ENCODE measurements around the gene ENPEP.

ENPEP gene

DNA sequence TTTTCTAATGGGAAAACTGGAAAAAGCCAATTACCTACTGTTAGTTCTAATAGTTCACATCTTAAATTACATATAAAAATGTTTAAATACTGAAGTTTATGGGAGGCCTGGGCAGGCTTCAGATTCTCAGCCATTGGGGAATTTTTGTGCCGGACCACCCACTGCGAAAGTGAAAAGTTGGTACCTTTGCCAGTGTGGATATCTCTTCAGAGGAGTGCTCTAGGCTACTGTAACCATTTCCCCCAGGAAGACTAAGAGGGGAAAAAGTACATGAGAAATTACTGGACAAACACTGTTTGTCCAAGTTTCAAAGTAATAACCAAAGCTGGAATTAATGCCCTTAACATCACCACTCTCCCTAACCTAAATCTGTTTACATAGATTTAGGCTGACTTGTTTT is 126.1 kb downstream of the ENPEP start:
- no peak for DNase-seq (ENCODE audit: low spot score)

DNA sequence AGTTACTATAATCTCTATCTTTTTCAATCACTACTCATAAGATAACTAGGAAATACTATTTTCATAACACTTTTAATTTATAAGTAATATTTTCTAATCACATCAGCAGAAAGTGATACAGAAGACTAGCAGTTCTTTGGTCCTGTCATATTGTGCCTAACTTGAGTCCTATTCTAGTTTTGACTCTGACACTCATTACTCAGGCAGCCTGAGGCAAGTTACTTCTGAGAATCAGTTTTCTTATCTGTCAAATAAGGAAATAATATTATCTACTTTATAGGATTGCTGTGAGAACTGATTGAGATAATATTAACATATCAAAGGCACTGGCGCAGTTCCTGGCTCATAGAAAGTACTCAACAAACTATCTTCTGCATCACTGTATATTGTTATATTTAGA is 129.1 kb downstream of the ENPEP start:
- DNase-seq (ENCODE audit: low spot score) = no peak

DNA sequence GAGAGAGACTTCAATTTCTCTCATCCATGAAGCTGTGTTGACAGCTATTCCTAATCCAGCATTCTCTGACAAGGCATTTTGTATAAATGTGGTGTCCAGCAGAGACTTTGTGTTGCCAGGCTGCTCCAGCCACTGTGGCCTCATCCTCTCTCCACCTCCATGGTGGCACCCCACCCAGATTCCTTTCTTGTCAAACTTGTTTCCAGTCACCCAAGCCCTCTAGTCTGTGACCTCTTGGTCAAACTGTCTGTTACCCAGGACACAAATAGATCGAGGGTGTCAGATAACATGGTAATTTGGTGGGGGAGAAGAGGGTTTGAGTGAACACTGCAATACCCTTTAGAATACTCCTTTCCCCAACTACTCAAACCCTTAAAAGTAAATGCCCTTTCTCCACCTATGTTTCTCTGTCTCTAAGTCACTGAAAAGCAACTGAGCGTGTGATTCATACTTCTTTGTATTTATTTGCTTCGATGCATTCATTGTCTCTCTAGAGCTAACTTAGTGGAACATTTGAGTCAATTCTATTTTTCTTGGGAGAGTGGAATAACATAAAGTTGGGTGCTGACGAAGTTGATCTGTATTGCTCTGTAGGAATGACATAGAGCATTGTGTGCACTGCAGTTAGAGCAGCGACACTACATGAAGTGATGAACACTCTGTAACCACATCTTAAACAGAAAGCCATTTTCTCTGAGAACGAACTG is 133.2 kb downstream of the ENPEP start:
- DNase-seq (ENCODE audit: low spot score) = no peak

DNA sequence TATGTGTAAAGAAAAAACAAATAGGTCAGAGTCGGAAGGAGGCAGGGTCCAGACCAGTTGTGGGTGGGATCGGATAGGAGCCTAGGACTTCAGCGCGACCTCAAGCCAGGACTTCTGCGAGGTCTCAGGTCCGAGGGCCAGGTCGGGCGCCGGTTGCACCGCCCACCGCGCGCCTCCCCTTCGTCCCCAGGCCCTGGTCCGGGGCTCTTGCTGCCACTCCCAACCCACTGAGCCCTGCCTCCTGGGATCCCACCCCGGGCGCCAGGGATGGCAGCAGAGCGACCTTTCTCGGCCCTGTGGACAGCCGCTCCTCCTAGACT is 134.6 kb downstream of the ENPEP start:
- DNase-seq (ENCODE audit: low spot score) = no peak

DNA sequence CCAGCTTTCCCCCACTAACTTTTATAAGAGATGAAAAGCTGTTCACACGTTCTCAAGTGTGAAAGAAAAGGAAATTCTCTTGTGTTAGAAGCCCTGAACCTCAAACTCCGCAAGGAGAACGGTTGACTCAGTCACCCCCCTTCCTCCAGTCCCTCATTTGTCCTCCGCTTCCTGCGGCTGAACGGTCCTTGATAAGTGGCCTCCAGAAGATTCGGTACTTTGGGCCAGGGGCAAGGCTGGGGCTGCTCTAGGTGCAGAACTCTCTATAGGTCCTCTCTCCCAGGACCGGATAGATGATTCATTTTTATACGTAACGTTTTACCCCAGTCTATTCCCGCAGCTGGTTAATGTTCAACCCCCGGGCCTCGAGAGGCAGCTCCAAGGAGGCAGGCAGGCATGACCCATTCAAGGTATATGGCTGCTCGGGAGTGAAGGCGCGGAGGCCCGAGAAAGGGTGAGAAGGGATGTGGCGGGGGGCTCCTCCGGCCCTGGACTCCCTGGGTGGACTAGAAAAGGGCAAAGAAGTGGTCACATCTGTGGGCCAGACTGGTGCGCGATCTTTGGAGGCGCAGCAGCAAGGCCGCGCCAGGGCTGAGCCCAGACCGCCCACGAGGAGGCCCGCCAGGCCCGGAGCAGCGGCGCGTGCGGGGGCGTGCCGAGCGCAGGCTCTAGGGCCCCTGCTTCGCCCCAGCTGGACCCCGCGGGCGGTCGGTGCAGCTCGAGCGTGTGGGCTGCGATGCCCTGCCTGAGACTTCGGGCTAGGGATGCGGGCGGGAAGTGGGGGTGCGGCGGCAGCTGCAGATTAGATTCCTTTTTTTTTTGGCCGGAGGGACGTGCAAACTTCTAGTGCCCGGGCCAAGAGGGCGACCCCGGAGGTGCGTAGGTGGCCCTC is 135.2 kb downstream of the ENPEP start:
- no peak for DNase-seq (ENCODE audit: low spot score)

DNA sequence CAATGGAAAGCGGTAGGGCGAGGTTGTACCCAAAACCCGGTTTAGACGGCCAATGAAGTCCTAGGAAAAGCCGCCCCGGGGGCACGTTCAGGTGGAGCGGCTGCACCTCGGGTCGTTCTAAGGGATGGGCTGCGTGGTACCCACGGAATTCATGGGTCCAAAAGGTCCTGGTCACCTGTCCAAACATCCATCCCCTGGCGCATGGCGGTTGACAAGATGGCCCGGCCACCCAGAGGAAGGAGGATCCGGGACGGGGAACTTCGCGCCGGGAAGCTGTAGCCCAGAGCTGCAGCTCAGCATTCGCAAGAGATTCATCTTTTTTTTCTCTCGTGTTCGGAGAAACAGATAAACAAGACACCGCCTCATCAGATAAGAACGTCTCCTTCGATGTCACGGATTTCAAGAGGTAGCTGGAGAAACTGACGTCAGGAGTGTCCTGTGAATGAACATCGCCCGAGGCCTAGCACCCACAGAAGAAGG is 136.1 kb downstream of the ENPEP start:
- DNase-seq (ENCODE audit: low spot score) = no peak

DNA sequence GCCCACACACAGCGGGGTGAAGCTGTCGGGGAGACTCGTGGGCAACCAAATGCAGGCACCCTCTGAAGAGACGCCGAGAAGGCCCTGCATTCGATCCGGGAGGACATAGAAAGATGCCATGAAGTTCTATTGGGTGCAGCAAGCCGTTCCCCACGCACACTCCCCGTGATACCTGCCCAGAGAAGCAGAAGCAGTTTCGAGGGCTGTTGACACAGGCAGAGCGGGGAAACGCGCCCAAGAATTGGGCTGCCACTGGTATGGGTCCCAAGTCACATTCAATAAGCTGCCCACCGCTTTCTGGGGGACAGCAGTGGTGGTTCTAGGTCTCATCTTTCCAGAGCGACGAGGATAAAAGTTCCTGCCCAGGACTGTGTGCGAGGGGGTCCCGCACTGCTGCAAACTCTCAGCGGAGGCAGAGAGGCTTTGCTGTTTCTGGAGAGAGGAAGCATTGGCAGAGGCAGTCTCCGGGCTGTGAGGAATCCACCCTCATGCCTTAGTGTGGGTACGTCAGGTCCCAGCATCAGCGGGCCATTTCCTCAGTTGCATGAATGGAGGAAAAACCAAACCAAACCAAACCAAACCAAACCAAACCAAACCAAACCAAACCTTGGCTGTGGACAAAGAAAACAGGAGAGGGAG is 136.8 kb downstream of the ENPEP start:
- DNase-seq (ENCODE audit: low spot score) = no peak

DNA sequence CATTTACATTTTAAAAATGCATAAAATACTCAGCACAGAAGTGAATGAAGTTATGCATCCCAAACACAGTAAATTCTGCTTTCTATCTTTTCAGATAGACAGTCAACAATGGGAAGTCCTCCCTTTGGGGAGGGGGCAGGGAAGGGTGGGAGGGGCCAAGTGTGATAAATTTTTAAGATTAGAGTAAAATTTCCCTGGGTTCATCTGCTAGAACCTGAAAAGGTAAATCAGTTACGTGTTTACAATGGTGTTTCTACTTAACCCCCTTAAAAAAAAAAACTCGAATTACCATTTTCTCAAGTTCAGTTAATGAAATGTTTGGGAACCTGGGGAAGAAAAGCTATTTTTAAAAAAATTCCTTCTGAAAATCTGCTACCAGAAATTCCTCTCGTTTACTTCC is 137.8 kb downstream of the ENPEP start:
- DNase-seq (ENCODE audit: low spot score) = no peak

DNA sequence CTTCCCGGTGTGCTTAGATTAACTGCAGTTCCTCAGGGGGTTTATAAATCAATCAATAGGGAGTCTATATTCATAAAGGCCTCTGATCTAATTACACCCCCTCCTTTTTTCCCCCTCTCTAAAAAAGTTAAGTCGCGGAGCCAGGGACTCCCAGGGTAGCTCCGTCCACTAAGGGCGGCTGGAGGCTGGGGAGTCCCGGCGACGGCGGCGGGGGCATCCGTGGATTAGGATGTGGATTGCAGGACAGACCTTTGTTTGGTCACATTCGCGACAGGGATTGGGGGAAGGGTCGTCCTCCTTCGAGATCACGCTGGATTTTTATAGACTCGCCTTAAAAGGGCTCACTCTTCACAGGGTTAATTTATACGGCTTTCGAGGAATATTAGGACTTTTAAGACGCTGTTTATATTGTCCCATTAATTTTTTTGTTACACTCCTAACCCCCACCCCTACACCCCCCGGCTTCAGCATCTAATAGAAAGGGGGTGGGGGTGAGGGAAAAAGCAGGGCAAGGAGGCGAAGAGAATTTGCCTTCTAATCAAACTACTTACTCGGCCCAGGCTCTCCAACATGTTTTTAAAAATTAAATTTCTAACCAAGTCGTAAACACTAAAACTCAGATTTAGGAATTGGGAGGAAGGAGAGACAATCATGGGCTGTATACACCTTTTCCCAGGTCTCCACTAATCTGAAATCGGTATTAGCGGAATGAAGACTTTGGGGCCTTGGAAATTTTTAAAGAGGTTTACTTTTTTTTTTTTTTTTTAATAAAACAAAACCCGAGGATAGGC is 138.4 kb downstream of the ENPEP start:
- DNase-seq (ENCODE audit: low spot score) = no peak

Data from AG08395 (cell line).